GM23338 (cell line): ENCODE data around the gene RNF220. TPM values are rescaled to one million over a fixed set of nuclear protein-coding genes. Genes with fewer than 3 reads are reported as not detected.

ENCODE experiments used
- ATAC-seq: fragments of 200-7000 bp; cut with Tn5 transposase; 3 replicates; pipeline ENCODE4 v1.9.1; 2020
- DNase-seq: peaks from one replicate; pipeline ENCODE4 v3.0.0-alpha.2; 2015; ENCODE audit warnings: low spot score
- H2AFZ ChIP-seq: fragments of 200-600 bp; sonication (generic); 2 replicates; pipeline ENCODE4 v1.8.0; 2016; ENCODE audit warnings: antibody characterized with exemption, mild to moderate bottlenecking, moderate library complexity
- H3F3A ChIP-seq: fragments of 200-600 bp; sonication (generic); replicated peaks from 2 replicates; pipeline ENCODE4 v1.8.0; 2017; ENCODE audit warnings: antibody characterized with exemption, mixed run types, low read depth
- H3K27ac ChIP-seq: fragments of 200-600 bp; sonication (generic); 2 replicates; pipeline ENCODE4 v1.6.1; 2016; ENCODE audit warnings: low read depth
- H3K27me3 ChIP-seq: fragments of 200-600 bp; sonication (generic); 2 replicates; pipeline ENCODE4 v1.8.0; 2016; ENCODE audit warnings: mild to moderate bottlenecking, mixed run types, moderate library complexity; ENCODE audit not compliant: insufficient read depth
- H3K36me3 ChIP-seq: fragments of 200-600 bp; sonication (generic); 2 replicates; pipeline ENCODE4 v1.8.0; 2016; ENCODE audit warnings: mild to moderate bottlenecking; ENCODE audit not compliant: insufficient read depth
- H3K4me1 ChIP-seq: fragments of 200-600 bp; sonication (generic); 2 replicates; pipeline ENCODE4 v1.8.0; 2016; ENCODE audit warnings: mild to moderate bottlenecking, moderate library complexity; ENCODE audit not compliant: insufficient read depth
- H3K4me2 ChIP-seq: fragments of 200-600 bp; sonication (generic); 2 replicates; pipeline ENCODE4 v1.7.1; 2017; ENCODE audit warnings: mixed run types
- H3K4me3 ChIP-seq: fragments of 200-600 bp; sonication (generic); 2 replicates; pipeline ENCODE4 v1.6.1; 2016; ENCODE audit warnings: mixed run types
- H3K79me2 ChIP-seq: fragments of 200-600 bp; sonication (generic); replicated peaks from 2 replicates; pipeline ENCODE4 v1.8.0; 2017; ENCODE audit warnings: mild to moderate bottlenecking; ENCODE audit not compliant: insufficient read depth
- H3K9me2 ChIP-seq: fragments of 200-600 bp; sonication (generic); 2 replicates; pipeline ENCODE4 v1.8.0; 2017; ENCODE audit not compliant: insufficient read depth
- H4K20me1 ChIP-seq: fragments of 200-600 bp; sonication (generic); replicated peaks from 2 replicates; pipeline ENCODE4 v1.8.0; 2017; ENCODE audit warnings: mild to moderate bottlenecking; ENCODE audit not compliant: insufficient read depth
- H3K27ac Mint-ChIP-seq: 2 replicates; pipeline ENCODE4 v1.8.0; 2020; ENCODE audit warnings: inconsistent platforms, mild to moderate bottlenecking, moderate library complexity, mixed read lengths
- H3K27me3 Mint-ChIP-seq: 3 replicates; pipeline ENCODE4 v1.8.0; 2022; ENCODE audit warnings: low read depth, mild to moderate bottlenecking, moderate library complexity, mixed read lengths, inconsistent platforms; ENCODE audit not compliant: insufficient read depth, poor library complexity
- H3K36me3 Mint-ChIP-seq: 3 replicates; pipeline ENCODE4 v1.8.0; 2021; ENCODE audit warnings: low read depth, mild to moderate bottlenecking, inconsistent platforms, moderate library complexity, mixed read lengths
- H3K4me1 Mint-ChIP-seq: 3 replicates; pipeline ENCODE4 v1.8.0; 2020; ENCODE audit warnings: mild to moderate bottlenecking, inconsistent platforms, mixed read lengths
- H3K4me3 Mint-ChIP-seq: 3 replicates; pipeline ENCODE4 v1.8.0; 2021; ENCODE audit warnings: moderate library complexity, mild to moderate bottlenecking, inconsistent platforms, mixed read lengths
- H3K9me3 Mint-ChIP-seq: 3 replicates; pipeline ENCODE4 v1.8.0; 2020; ENCODE audit warnings: moderate library complexity, mild to moderate bottlenecking, inconsistent platforms, mixed read lengths
- CREB1 ChIP-seq: fragments of 250-450 bp; sonication (Bioruptor Pico); IDR thresholded peaks from 2 replicates; pipeline ENCODE4 v1.5.0; 2020; ENCODE audit warnings: low read depth, mild to moderate bottlenecking, moderate library complexity
- CTCF ChIP-seq, 2 experiments: fragments of 200-600 bp in 1 of 2; sonication (generic) in 1 of 2; conservative IDR thresholded peaks; 2 replicates each; pipeline versions ENCODE4 v1.5.1 to v1.6.1; 2016 to 2017; ENCODE audit warnings: antibody characterized with exemption in 2 of 2, low read depth in 2 of 2, mild to moderate bottlenecking in 2 of 2, moderate library complexity in 1 of 2
- ETS1 ChIP-seq: IDR thresholded peaks from 2 replicates; pipeline ENCODE4 v1.6.1; 2016; ENCODE audit warnings: antibody characterized with exemption
- EZH2 ChIP-seq: fragments of 200-600 bp; sonication (generic); IDR thresholded peaks from one replicate; pipeline ENCODE4 v1.8.0; 2017; ENCODE audit warnings: antibody characterized with exemption, mild to moderate bottlenecking, low read depth; ENCODE audit not compliant: unreplicated experiment
- EZH2phosphoT487 ChIP-seq: fragments of 200-600 bp; sonication (generic); IDR thresholded peaks from one replicate; pipeline ENCODE4 v1.8.1; 2018; ENCODE audit warnings: antibody characterized with exemption; ENCODE audit not compliant: unreplicated experiment
- JUNB ChIP-seq: IDR thresholded peaks from one replicate; pipeline ENCODE4 v1.6.1; 2016; ENCODE audit warnings: antibody characterized with exemption; ENCODE audit not compliant: unreplicated experiment
- POLR2AphosphoS5 ChIP-seq: IDR thresholded peaks from 2 replicates; pipeline ENCODE4 v1.6.1; 2016; ENCODE audit warnings: antibody characterized with exemption, low read depth
- STAT1 ChIP-seq: IDR thresholded peaks from one replicate; pipeline ENCODE4 v1.6.1; 2016; ENCODE audit warnings: antibody characterized with exemption; ENCODE audit not compliant: unreplicated experiment
- ZNF114 ChIP-seq: fragments of 250-450 bp; sonication (Bioruptor Pico); IDR thresholded peaks from 2 replicates; pipeline ENCODE4 v1.5.0; 2020; ENCODE audit warnings: mild to moderate bottlenecking, moderate library complexity
- ZNF331 ChIP-seq: fragments of 250-450 bp; sonication (Bioruptor Pico); IDR thresholded peaks from 2 replicates; pipeline ENCODE4 v1.5.0; 2020; ENCODE audit warnings: low read depth, mild to moderate bottlenecking, moderate library complexity
- ZNF462 ChIP-seq: fragments of 250-450 bp; sonication (Bioruptor Pico); IDR thresholded peaks from 2 replicates; pipeline ENCODE4 v1.5.0; 2020; ENCODE audit warnings: mild to moderate bottlenecking, moderate library complexity
- polyA plus RNA-seq: library from polyadenylated mRNA; unstranded; fragments of >200 nt; fragmentation: Nextera tagmentation; extraction: Ambion mirVana; gene quantifications from 2 replicates; pipeline ENCODE4 v1.2.1, GENCODE V29; 2016
- total RNA-seq: library from RNA; depleted of rRNA; stranded (reverse); fragments of >200 nt; shearing (Covaris generic); gene quantifications from 2 replicates; pipeline ENCODE4 v1.2.3, GENCODE V29; 2014

The RNF220 gene
- total and polyA plus RNA-seq, 2 experiments from 2014 or later = 72.8 to 168 TPM

GRCh38 chr1:44630116-44630515, 225.1 kb downstream of the RNF220 start (continued):
- TF ChIP-seq ETS1 = no peak
- TF ChIP-seq ZNF114 (CRISPR knock-in tag) = no peak
- no peak for TF ChIP-seq CTCF (conservative IDR thresholded peaks at IDR 0.05; ENCODE audit: low read depth in 2 of 2)

GRCh38 chr1:44631333-44631646, 226.2 kb downstream of the RNF220 start:
- Histone ChIP-seq H4K20me1 (peaks cover 11% of the 10 kb centered on the region), H3K4me2 (peak overlapping the region; percentile 100), H3K79me2 (peaks cover 25% of the 10 kb centered on the region), H2AFZ (peak overlapping the region; percentile 86; the same call in 1 of the 2 replicates), H3K36me3 (peaks cover 17% of the 10 kb centered on the region), H3K27me3 (no peaks in the 10 kb centered on the region), H3K27ac (peak overlapping the region; percentile 97), H3K4me1 (peaks cover 13% of the 10 kb centered on the region), H3K4me3 (peak overlapping the region; percentile 92), H3K9me2 (no peaks in the 10 kb centered on the region), H3F3A (peaks cover 31% of the 10 kb centered on the region)
- H3K36me3 Mint-ChIP-seq = peaks cover 34% of the 10 kb centered on the region
- no peak for DNase-seq
- H3K27me3 Mint-ChIP-seq = peaks cover 8% of the 10 kb centered on the region
- peak overlapping the region; percentile 97 for H3K27ac Mint-ChIP-seq
- H3K9me3 Mint-ChIP-seq = no peaks in the 10 kb centered on the region
- no peak for ATAC-seq
- H3K4me3 Mint-ChIP-seq = peak overlapping the region; percentile 87
- peaks cover 20% of the 10 kb centered on the region for H3K4me1 Mint-ChIP-seq
- no peak for TF ChIP-seq EZH2phosphoT487
- no peak for TF ChIP-seq POLR2AphosphoS5
- TF ChIP-seq EZH2 = no peak
- no peak for TF ChIP-seq ZNF114 (CRISPR knock-in tag)
- TF ChIP-seq JUNB = no peak
- TF ChIP-seq ZNF331 = no peak
- TF ChIP-seq CREB1 (CRISPR knock-in tag) = no peak
- no peak for TF ChIP-seq STAT1
- no peak for TF ChIP-seq ETS1
- no peak for TF ChIP-seq ZNF462 (CRISPR knock-in tag)
- no peak for TF ChIP-seq CTCF (conservative IDR thresholded peaks at IDR 0.05; ENCODE audit: low read depth in 2 of 2)
